Measurements from ENCODE around the gene MT1G.
"Not testable (repeated sequence)": the region's sequence is repeated elsewhere in the genome, so short reads cannot be mapped to it uniquely, and the experiment has no call there.

MT1G gene

GRCh38 chr16:56667581-56668571 is at the start of gene MT1G:
Gene MT1G, minus strand, starts transcription at chr16:56668065. Its CDS starts 72 bp downstream, at chr16:56667993.
- DNase-seq: no peak

DNA sequence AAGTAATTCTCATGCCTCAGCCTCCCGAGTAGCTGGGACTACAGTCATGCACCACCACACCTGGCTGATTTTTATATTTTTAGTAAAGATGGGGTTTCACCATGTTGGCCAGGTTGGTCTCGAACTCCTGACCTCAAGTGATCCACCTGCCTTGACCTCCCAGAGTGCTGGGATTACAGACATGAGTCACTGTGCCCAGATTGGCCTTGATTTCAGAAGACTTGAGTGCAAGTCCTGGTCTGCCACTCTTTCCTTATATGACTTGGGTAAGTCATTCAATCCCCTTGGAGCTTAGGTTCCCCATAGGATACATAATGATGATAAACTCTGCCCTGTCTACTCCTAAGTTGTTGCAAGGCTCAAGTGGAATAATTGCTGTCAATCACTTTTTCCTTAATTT is 49.7 kb upstream of the MT1G start:
- DNase-seq: not testable (repeated sequence)

- no peak for DNase-seq
Observed at GRCh38 chr16:56716761-56717160, 48.9 kb upstream of the MT1G start.

DNA sequence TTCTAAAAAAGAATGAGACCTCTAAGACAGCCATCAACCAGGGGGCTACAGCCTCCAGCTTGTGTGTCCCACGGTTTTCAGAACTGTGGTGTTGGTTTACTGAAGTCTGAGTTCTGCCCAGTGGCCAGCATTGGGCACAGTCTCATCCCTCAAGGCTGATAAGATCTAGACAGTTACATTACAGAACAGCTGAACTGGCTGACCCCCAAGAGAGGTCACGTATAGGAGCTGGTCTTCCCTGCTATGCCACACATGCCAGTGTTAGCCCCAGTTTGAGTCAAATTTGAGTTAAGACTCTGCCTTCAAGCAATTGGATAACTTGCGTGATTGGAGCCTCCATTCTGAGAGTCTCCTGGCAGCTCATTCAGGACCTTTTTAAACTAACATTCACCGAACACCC is 47.3 kb upstream of the MT1G start:
- no peak for DNase-seq

GRCh38 chr16:56713794-56714193 is 45.9 kb upstream of the MT1G start:
- no peak for DNase-seq

- no peak for DNase-seq
Observed at GRCh38 chr16:56711862-56712261, 44.0 kb upstream of the MT1G start.

DNA sequence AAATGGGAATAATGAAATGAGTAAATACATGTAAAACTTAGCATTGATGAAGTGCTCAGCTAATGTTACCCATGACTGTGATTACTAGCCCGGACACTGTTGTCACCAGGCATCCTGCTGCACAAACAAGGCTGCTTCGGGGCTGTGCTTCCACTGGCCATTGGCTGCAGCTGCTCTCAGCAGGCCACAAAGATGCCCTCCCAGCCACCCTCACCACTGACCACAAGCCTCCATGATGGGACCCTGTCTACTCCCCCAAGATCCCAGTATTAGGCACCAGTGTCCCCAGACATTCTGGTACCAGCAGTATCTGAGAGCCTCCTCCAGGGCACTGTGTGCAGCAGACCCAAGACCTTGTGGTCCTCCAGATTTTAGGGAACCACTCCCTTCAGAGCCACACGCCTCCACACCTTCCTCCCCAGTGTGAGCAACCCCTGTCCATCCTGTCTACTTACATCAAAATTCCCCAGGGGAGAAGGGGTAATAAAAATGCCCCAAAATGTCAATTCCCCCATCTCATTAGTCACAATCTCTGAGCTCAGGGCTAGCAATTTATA is 42.4 kb upstream of the MT1G start:
- no peak for DNase-seq

DNA sequence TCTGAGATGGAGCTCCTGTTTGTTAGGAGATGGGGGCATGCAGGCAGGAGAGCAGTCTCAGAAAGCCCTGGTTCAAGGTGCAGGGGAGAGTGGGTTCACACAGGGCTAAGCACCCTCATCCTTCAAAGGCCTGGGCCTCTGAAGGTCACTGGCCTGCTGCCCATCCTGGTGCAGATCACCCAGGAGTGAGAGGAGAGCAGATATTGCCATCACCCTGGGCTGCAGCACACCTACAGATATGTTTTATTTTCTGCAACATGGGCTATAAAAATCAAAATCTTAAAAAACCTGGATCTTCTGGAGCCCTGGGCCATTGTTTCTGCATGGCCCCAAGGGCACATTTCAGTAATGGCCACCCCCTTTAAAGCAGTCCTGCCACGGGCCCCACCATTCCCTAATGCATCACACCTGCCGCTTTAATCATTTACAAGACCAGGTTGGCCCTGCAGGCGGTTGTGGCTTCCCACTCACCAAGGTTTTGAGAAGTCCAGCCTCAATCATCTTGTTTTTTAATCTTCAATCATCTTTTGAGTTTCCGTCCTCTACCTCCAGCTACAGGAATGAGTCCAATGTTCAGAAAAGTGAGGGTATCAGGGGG is 41.7 kb upstream of the MT1G start:
- DNase-seq: no peak

GRCh38 chr16:56708525-56709442 is 40.9 kb upstream of the MT1G start:
- DNase-seq: peak; percentile 17

DNA sequence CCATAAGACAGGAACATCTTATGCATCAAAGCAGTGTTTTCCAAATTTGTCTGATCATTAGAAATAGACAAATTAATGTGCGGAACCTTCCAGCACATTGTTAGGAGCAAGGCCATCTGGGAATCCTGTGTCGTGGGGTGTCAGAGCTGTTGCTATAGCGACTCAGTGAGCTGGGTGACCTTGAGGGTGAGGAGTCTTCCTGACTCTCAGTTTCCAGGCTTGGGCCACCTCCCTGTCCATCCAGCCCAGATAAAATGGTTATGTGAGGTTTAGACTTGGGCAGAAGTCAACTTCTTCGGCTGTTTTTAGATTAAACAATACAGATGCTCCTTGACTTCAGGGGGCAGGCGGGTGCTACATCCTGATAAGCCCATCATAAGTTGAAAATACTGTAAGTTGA is 35.0 kb upstream of the MT1G start:
- DNase-seq: no peak

GRCh38 chr16:56701534-56701933 is 33.7 kb upstream of the MT1G start:
- no peak for DNase-seq

- no peak for DNase-seq
Observed at GRCh38 chr16:56700631-56701030, 32.8 kb upstream of the MT1G start.

GRCh38 chr16:56700195-56700594 is 32.3 kb upstream of the MT1G start:
- no peak for DNase-seq

- no peak for DNase-seq
Observed at GRCh38 chr16:56697456-56698155, 29.7 kb upstream of the MT1G start.

DNA sequence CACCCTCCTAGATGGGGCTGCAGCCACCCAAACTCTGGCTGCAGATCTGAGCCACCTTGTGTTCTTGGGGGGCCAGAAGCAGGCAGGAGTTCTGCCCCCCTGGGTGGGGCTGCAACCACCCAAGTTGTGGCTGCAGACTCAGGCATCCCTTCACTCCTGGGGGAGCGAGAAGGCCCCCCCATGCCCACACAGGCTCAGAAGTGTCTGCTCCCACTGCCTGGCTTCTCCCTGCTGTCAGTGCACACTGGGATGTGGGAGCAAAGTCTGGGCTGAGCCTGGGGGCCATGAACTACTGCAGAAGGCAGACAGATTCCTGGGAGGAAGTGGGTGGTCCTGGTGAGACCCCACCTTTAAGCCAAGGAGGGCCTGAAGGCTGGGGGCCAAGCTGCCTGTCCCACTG is 27.4 kb upstream of the MT1G start:
- DNase-seq: no peak

DNA sequence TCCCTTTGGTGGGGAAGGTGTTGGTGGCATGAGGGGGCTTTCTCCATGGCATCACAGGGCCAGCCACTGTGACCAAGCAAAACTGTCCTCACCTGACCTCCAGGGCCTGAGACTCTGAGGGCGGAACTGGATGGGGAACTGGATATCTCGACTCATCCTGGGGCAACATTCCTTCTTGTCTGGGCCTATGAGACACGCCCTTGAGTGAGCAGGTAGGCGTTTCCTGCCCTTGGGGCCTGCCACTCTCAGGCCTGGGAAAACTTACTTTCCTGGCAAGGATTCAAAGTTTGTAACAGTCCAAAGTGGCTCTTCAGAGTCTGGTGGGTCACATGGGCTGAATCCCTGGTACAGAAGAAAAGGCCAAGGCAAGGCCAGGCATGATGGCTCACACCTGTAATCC is 24.0 kb upstream of the MT1G start:
- no peak for DNase-seq

- no peak for DNase-seq
Observed at GRCh38 chr16:56690420-56691122, 22.7 kb upstream of the MT1G start.

- DNase-seq: no peak
Observed at GRCh38 chr16:56689171-56689570, 21.3 kb upstream of the MT1G start.

DNA sequence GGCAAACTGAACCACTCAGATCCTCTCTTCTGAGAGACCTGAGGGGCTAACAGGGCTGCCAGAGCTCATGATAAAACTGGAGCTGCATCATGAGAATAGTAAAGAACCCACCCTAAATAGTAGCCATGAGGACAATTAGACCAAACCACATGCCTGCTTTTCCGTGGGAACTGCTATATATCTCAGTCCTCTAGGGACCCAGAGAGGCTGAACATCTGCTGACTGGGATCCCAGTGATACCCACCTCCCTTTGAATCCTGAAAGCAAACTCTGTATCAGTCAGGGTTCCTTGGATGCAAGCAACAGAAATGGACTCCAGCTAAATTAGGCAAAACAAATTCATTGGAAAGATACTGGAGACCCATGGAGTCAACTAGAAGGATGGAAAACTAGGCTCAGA is 20.9 kb upstream of the MT1G start:
- no peak for DNase-seq

- no peak for DNase-seq
Observed at GRCh38 chr16:56686758-56687157, 18.9 kb upstream of the MT1G start.

- DNase-seq: no peak
Observed at GRCh38 chr16:56684926-56685590, 17.2 kb upstream of the MT1G start.

Measured in CD4-positive, alpha-beta T cell treated with Interleukin-21 for 1 hour (primary cell).